Measurements from ENCODE around the gene AFF3.

DNA sequence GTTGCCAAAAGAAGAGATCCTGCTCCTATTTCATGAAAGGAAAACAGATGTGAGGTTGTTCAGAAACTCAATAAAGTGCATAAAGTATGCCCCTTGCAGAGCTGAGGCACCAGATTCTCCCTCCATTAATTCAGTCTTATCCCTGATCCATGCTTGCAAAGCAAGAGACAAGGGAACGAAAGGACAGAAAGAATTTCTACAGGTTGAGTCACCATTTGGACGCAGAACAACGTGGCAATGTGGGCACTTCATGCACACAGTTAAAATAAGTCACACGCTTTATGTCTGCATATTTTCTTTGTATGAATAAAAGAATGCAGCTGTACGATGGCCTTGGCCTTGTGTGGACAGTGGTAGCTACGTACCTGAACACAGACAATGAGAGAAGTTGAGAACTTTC lies 330.8 kb downstream of the AFF3 start:
- TF ChIP-seq CTCF (conservative IDR thresholded peaks at IDR 0.05) (no peak), EZH2 (IDR thresholded peaks at IDR 0.05; ENCODE audit: low read depth) (no peak)

Data from PC-9 (cell line).